NCI-H748 treated with DMSO at 0.1 percent for 48 hours (cell line): ENCODE data around the gene GPR183.

Experiments
- DNase-seq: peaks from one replicate; lab custom pipeline; 2025; lab: John Stamatoyannopoulos, UW

The GPR183 gene

DNA sequence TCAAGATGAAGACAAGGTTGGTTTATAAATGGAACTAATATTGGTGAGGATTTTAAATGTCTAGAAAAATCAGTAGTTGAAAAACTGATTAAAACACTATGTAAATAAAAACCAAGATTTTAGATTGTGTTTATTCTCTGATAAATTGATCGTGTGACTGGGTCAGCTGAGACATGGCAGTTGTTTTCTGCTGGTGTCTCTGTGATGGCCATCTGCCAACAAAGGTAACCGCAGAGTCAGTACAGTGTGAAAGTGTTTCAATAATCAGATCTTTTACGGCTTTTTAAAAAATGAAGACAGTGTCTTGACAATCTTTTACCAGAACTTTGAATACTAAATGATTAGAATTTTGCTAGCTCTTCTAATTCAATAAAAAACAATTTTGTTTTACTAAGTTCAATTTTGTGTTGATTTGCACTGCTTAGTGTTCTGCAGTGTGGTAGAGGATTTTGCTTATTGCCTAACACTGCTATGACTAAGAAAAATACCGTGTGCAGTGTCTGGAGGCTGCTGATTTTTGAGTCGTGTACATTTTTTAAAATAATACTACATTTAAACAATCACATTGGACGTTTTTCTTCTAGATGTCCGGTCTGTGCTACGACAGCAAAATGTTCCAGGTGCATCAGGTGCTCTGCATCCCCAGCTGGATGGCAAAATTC is 32.7 kb upstream of the GPR183 start:
- DNase-seq: no peak

DNA sequence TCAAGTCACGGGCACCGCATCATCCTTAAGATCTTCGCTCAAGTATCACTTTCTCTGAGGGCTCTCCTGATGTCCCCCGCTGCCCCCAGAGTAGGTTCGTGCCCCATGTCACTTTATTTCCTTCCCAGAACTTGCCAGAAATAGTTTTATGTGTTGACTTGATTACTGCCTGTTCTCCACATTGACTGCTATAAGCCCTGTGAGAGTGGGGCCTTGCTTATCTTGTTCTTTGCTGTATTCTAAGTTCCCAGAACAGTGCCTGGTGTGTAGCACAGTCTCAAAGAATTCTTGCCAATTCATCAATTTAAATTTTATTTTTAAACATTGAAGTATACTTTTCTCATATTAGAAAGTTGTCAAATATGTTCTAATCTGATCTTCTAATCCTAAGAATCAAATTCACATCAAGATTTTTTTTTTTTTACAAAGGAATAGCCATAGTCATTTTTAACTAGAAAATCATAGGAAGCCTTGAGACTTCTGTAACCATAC is 32.1 kb upstream of the GPR183 start:
- no peak for DNase-seq

DNA sequence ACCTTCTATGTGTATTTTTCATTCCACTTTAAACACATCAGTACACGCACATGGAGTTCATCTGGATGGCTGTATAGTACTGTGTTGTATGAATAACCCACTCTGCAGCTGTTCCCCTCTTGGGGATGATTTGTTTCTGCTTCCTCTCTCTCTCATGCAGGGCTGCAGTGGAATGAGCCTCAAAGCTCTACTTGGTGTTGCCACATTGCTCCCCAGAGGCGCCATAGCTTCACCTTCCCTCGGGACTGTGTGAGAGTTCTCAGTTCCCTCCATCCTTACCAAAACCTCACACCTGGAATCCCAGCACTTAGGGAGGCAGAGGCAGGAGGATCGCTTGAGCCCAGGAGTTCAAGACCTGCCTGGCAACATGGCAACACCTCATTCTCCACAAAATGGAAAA is 28.4 kb upstream of the GPR183 start:
- no peak for DNase-seq

DNA sequence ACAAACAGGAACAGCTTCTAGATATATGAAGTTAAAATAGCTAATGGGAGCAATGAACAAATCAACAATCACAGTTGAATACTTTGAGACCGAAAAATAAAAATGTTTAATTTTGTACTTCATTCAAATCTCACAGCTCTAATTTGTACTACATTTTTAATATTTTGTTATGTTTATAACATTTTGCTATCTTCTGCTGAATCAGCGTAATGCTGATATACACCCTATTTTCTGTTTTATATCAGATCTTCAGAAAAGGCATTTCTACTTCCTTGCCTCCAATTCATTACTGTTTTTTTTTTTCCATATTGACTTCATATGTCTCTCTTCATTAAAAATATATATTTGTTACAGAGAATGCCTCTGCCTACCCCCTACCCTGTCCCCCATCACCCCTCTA is 27.9 kb upstream of the GPR183 start:
- no peak for DNase-seq

DNA sequence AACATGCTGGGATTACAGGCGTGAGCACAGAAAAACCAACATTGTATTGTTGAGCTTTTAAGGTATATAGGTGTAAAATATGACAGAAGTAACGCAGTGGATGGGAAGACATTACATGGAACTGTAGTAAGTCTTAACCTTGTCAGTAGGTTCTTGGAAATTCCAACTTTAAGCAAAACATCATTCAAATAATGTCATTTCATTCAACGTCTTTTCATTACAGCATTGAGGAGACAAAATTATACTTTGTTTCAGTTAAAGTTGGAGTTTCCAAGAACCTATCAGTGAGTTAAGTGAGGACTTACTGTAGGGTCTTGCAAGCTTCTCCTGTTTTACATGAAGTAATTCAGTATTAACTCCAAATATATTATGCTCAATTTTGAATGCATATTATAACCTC is 27.0 kb upstream of the GPR183 start:
- no peak for DNase-seq

DNA sequence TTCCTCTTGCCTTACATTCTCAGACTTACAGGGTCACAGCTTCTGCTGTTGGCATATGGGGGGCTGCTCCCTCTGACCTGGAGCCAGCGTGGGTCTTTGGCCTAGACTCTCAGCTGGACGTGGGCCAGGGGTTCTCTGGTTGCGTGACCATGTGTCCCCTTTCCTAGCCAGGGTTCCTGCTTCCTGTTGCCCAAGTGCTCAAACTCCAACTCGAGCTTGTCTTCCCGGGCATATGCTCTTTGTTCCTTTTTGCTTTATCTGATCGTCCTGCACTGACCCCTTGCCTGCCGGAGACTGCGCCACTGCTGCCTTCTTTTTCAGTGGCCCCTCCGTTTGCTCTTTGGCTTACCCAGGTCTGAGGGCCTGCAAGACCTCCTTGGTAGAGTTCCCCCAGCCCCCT is 25.3 kb upstream of the GPR183 start:
- DNase-seq: no peak

DNA sequence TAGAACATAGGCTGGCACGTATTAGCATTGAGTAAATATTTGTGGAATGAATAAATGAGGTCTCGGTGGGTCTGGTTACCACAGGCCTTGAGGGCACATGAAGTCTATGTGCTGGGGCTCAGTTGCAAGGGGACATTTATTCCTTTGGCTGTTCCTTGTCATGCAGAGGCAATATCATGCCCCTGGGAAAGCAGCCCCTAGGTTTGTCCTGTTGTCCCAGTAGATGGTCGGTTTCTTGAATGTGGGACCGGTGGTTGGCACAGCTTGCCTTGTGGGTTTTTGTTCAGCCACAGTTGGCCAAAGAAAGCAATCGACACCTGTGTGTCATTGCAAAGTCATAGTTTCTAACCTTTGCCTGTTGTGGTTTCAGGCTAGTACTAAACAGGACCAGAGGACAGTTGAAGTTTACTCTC is 24.7 kb upstream of the GPR183 start:
- no peak for DNase-seq

DNA sequence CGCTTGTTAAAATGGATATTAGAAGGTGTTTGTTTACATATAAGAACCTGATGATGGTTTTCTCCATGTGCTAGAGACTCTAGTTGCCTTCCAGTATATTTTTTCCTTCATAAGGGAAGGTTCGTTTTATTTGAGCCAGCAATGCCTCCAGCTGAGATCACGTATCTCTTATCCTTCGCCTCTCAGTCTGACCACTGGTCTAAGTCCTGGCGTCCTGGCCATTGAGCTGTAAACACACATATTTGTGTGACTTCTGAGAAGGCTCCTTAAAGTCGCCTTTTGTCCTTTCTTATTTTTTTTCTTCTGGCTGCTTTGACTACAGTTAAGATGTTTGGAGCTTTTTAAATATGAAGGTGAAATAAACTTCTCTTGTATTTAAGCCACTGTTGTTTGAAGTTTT is 23.7 kb upstream of the GPR183 start:
- DNase-seq: no peak

DNA sequence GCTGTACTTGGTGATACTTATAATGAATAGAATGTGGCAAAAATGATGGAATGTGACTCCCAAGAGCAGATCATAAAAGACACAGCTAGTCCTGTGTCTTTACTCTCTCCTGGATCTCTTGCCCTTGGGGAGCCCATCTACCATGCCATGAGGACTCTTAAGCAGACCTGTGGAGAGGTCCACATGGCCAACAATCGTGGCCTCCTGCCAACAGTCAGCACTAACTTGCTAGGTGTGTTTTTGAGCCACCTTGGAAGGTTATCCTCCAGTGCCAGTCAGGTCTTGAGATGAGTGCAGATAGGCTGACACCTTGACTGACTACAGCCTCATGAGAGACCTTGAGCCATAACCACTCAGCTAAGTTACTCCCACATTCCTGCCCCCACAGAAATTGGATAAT is 22.3 kb upstream of the GPR183 start:
- DNase-seq: no peak

DNA sequence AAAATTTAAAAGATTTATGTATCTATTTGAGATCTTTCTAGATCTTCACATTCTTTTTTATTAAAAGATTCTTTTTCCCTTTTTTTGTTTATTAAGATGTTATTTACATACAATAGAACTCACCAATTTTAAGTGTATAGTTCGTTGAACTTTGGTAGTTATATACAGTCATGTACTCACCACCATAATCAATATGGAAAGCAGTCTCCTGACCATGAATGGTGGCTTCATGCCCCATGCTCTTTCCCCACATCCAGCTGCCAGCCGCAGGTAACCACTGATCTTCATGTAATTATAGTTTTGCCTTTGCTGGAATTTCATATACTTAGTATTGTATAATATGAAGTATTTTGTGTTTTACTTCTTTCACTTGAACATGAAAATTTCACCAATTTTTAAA is 20.6 kb upstream of the GPR183 start:
- no peak for DNase-seq

DNA sequence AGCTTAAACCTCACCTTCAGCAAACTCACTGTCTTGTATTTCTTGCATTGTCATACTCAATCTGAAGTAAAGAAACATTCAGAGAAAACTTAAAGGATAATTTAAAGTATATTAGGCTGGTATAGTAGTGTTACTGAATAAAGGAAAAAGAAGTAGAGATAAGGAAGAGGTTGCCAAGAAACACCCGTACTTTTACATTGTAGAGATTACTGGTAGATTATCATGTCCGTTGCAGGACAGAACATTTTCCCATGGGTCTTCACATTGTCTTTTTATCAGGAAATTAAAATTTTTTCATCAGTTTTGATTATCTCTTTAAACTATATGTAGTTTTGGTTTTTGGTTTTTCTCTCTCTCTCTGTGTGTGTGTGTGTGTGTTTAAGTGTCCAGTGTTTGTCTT is 19.9 kb upstream of the GPR183 start:
- no peak for DNase-seq

DNA sequence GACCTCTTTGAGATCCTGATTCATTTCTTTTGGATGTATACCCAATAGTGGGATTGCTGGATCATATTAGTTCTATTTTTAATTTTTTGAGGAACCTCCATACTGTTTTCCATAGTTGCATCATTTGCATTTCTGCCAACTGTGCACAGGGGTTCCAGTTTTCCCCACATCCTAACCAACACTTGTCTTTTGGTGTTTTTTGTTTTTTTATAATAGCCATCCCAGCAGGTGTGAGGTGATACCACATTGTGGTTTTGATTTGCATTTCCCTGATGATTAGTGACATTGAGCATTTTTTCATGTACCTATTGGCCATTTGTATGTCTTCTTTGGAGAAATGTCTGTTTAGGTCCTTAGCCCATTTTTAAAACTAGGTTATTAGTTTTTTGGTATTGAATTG is 18.8 kb upstream of the GPR183 start:
- no peak for DNase-seq

DNA sequence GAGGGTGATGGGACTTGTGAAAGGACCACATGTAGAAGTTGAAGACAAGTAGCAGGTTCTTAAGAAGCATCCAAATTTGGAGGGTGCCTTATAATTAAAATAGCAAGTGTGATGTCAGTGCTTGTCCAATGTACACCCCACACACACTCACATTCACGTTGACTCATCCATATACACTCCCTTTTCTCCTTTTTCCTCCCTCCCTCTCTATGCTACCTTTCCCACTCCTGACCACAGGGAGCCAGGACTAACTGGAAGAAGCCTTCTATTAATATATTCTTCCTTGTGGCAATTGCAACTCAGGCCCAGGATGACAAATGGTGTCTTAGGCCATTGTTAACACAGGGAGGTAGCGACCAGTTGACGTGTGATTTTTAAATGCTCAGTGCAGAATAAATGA is 16.3 kb upstream of the GPR183 start:
- no peak for DNase-seq

DNA sequence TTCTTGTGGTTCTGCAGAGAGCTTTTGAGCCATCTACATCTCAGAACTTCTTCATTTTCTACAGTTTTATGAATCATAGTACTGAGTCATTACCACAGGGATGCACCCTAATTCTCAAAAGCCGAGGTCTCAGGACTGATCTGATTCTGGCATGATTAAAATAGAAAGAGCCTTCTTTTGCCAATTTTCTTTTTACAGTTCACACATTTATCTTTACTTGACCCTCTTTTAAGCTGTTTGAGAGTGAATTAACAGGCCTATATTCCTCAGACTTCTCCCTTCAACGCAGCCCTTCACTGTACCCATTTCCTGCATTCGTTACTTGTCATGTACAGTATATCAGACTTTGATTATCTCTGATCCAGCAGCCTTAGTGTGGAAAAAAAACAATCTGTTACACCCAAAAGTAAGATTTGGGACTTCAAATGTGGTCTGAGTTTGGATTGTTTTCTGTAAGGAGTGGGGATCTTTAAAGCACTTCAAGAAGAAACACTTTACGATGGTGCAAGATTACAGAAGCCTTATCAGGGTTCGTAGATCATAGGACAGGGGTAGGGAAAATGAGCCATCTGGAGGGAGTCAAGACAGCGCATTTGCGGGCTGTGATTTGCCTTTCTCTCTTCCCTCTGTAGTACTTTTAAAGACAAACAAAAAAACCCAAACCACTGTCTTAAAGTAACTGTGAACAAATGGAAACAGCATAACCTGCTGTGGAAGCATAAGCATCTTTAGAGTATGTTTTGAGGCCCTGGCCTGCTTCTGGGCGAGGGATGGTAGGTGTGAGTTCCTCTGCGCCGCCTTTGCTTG is 15.3 kb upstream of the GPR183 start:
- no peak for DNase-seq

DNA sequence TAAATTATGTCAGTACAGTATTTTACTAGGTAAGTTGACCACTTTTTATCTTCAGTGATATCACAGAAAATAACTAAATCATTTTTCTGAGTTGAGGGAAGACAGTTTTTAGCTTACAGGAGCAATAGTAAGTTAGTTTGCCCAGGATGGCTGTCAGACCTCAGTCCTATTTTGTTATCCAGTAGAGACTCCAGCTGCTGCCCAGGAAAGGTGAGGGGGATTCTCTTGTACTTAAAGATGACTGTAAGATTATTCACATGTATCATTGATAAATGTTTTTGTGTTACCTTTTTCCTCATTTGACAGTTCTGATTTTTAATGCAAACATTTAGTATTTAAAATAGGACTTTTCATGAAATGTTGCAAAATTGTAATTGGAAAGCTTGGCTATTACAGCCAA is 14.5 kb upstream of the GPR183 start:
- DNase-seq: no peak

DNA sequence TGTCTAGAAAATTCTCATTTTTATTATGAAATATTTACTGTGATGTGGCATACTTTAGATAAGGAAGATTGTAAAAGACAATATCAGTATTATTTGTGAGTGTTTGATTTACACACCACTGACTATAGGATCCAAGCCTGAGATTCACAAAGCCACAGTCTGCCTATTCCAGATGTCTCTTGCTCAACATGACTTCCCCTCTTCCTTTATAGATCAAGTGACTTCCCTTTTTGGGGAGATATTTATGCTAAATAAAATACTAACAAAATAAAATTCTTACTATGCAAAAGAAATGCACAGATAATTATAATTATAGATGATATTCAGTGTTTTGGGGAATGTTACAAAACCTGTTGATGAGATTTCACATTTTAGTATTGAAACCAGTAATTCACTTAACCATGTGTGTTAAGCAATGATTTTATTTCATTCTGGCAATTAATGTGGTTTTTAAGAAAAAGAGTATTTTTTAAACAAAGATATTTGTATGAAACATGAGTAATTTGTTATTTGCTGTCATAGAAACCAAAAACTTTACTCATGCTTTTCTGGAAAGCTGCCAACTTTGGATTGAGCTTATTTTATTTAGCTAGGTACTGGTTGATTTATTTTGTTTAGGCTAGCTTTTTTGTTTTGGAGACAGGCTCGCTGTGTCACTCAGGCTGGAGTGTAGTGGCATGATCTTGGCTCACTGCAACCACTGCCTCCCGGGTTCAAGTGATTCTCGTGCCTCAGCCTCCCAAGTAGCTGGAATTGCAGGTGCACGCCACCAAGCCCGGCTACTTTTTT is 13.7 kb upstream of the GPR183 start:
- DNase-seq: no peak

DNA sequence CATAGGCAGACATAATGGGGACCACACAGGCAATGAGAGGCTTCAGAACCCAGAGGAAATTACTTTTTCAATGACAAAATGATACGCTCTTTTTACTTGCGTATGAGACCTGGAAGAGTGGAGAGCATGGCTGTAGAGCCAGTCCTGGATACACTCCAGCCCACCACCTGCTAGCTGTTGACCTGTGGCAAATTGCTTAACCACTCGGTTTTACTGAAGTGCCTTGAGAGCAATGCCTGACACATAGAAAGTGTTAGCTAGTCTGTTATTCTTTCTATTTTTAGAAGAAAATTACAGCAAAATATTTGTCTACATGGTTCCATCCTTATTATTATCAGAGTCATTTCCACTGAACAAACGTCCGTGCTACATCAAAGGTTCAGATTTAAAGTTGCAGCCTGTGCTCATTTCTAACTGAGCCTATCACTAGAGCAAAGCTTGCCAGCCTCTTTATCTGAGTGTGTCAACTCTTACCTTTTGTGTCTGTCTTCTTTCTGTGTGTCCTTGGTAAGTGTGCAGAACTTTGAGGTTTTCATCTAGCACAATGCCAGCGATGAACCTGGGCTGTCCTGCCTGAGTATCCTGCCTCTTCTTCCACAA is 9.6 kb upstream of the GPR183 start:
- DNase-seq: peak; percentile 91

DNA sequence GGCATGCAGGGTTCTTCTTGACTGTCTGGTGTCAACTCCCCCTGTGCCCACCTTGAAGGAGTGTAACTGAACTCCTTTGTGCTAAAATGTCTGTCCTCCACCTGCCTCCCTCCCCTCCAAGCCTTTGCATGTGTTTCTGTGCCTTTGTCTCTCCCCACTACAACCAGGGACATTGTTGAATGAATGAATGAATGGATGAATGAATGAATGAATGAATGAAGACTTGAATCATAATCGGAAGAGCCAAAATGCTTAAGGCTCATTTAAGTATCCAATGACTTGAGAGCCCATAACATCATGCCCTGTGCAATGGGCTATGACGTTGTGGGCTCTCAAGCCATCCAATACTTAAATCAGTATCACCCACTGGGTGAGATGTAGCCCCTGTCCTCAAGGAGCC is 9.0 kb upstream of the GPR183 start:
- DNase-seq: no peak

DNA sequence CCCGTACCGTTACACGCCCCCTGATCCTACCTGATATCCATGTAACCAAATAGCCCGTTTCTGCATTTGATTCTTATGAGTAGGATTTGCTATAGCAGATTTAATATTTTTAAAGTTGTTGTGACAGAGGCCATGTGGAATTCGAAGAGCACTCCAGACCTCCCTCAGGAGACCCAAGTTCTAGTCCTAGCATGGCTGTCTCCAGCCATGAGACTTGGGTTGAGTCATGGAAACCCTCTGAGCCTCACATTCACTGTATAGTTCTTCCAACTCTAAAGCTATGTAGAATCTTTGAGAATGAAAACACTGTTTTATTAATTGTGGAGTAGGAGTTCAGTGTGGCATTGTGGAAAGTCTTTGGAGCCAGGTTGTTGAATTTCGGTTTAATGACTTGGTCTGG is 8.0 kb upstream of the GPR183 start:
- DNase-seq: no peak

DNA sequence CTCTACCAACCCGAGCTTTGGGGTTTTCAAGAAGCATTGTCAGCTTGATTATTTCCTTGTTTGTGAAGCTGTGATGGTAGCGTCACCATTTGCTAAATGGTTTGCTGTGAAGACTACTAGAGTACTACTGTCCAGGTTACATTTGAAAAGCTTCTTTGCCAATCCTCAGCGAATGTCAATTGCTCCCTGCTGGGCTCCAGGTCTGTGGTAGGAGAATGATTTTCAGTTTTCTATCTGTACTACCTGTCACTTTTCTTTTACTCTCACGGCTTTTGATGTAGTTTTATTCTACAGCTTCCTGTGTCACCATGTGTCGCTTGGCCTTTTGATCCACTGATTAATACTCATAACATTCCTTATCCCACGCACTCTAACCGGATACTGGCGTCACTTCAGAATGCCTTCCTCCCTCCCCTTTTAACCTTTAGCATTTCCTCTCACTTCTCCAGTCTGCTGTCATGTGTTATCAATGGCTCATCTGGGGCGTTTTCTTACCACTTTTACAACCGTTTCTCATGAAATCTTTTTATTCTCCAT is 7.5 kb upstream of the GPR183 start:
- DNase-seq: no peak

DNA sequence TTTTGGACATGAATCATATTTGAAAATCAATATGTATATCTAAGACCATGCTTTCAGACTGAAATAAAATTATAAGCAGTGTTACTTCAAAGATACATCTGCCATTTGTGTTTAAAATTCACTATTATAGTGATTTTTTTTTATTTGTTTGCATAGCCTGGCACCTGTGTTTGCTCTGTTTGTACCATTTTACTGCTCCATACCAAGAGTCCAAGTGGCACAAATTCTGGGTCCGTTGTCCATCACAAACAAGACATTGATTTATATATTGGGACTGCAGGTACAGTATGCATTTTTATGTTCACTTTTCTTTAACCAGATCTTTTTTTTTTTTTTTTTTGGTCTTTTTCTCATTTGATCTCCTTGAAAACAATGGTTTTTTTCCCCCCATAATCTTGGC is 6.7 kb upstream of the GPR183 start:
- DNase-seq: no peak

DNA sequence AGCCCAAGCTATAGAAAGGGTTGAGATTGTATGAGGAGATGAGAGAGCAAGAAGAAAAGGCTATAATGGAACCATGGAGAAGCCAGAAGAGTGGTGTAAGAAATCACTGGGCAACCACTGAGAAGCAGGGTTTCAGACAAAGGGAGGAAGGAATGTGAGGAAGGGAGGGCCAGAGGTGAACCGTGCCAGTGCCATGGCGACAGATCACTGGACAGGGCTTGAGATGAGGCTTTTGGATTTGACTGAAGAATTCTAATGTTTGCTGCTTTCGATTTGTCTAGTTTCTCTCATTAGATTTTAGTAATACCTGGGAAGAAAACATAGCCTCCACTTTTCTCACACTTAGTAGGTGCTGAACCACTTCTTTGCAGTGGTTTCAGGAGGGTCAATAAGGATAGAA is 6.3 kb upstream of the GPR183 start:
- peak; percentile 45 for DNase-seq
